LNCaP clone FGC (cell line): ENCODE measurements around the gene RFX3.

Source experiments
- DNase-seq: peaks from one replicate; pipeline ENCODE4 v3.0.0-alpha.2; 2011; ENCODE audit warnings: low read depth
- H3K4me3 ChIP-seq: 2 replicates; pipeline ENCODE4 v1.5.1; 2011; ENCODE audit warnings: mild to moderate bottlenecking, low read depth, low read length, control low read depth
- TF ChIP-seq, protein P1 (sequence below): IDR thresholded peaks from 2 replicates; pipeline ENCODE4 v1.5.1; 2012; ENCODE audit warnings: mild to moderate bottlenecking; ENCODE audit not compliant: control insufficient read depth, insufficient read depth; ENCODE audit errors: extremely low read depth

RFX3 gene

GRCh38 chr9:3367185-3367584, 158.6 kb downstream of the RFX3 start:
- no peak for DNase-seq
- H3K4me3 ChIP-seq, result no peak overlapping the region
- TF ChIP-seq, protein P1, sequence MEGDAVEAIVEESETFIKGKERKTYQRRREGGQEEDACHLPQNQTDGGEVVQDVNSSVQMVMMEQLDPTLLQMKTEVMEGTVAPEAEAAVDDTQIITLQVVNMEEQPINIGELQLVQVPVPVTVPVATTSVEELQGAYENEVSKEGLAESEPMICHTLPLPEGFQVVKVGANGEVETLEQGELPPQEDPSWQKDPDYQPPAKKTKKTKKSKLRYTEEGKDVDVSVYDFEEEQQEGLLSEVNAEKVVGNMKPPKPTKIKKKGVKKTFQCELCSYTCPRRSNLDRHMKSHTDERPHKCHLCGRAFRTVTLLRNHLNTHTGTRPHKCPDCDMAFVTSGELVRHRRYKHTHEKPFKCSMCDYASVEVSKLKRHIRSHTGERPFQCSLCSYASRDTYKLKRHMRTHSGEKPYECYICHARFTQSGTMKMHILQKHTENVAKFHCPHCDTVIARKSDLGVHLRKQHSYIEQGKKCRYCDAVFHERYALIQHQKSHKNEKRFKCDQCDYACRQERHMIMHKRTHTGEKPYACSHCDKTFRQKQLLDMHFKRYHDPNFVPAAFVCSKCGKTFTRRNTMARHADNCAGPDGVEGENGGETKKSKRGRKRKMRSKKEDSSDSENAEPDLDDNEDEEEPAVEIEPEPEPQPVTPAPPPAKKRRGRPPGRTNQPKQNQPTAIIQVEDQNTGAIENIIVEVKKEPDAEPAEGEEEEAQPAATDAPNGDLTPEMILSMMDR, result no peak

DNA sequence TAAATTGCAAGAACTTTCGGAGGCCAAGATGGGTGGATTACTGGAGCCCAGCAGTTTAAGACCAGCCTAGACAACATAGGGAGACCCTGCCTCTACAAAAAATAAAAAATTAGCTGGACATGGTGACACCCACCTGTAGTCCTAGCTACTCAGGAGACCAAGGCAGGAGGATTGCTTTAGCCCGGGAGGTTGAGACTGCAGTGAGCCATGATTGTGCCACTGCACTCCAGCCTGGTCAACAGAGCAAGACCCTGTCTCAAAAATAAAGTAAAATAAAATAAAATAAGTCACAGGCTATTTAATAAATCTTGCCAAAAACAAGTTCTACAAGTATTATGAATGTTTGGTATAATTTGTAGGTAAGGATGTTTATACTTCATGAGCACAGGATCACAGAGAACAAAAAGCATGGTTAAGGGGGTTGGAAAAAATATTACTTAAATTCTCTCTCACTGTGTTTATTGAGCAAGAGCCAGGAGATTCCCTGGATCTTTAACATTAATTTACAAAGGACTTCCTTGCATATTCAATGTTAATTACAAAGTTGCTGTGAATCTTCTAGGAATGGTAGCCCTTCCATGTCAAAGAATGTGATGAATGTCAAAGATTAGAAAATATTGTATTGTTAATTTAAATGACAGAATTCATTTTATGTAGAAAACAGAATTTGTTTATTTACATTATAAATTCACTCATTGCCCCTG, 164.0 kb downstream of the RFX3 start:
- H3K4me3 ChIP-seq, result no peak overlapping the region
- no peak for DNase-seq
- TF ChIP-seq, protein P1, result no peak

DNA sequence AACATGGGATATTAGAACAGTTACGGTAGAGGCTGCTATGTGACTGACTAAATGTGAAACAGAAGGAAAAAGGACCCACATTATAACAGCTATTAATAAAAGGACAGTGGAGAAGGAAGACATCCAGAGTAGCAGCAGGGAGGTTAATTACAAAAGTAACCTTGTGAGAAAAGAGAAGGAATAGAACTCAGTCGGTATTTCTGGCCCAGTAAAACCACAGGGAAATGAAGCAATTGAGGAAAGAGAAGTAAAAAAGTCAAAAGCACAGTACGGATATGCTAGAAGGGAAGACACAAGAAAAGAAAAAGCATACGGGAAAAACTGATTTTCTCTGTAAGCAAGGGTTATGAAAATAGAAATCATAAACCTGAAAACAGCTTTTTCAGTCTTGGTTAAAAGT, 164.7 kb downstream of the RFX3 start:
- H3K4me3 ChIP-seq, result no peak overlapping the region
- TF ChIP-seq, protein P1, result no peak
- DNase-seq, result no peak

- H3K4me3 ChIP-seq, result no peak overlapping the region
- no peak for DNase-seq
- TF ChIP-seq, protein P1, result no peak
These were observed 165.6 kb downstream of the RFX3 start for GRCh38 chr9:3360245-3360644.

DNA sequence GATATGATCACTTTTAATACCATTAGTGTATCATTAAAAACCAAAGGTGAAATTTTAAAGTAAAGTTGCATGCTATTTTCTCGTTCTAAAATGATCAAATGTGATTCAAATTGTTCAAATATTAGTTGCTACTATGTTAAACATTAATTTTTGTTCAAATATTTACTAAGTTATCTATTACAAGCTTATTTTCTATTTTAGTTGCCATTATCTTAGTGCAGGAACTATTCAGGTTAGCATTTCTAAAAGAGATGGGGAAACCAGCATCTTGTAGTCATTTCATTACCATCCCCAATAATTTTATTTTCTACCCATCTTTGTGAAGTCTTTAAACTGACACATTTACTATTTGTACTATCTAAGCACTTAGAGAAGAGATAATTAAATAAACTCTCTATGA, 166.0 kb downstream of the RFX3 start:
- TF ChIP-seq, protein P1, result no peak
- H3K4me3 ChIP-seq, result no peak overlapping the region
- DNase-seq, result no peak

- no peak for DNase-seq
- TF ChIP-seq, protein P1, result no peak
- H3K4me3 ChIP-seq, result no peak overlapping the region
These were observed 166.6 kb downstream of the RFX3 start for GRCh38 chr9:3359048-3359692.

DNA sequence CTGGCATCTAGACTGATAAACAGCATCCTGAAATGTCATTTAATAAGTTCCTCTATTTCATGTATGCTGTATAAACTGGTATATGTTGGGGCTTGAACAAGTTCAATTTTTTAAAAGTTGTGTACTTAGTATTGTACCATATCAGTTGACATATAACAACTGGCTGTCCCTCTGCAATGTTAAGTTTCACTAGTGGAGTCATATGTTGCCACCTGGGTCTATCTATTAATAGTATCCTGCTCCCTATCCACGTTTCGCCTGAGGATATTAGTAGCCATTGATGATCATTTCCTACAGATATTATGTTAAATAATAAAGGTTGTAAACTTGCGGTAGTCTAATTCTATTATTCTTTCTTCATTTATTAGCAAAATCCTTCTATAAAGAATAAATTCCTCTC, 177.6 kb downstream of the RFX3 start:
- DNase-seq, result no peak
- TF ChIP-seq, protein P1, result no peak
- no peak overlapping the region for H3K4me3 ChIP-seq
